GM18870 (cell line): ENCODE measurements around the gene EPB41L2.
A peak's percentile ranks its signal among the peaks of the same experiment; 100 is the strongest.
"Not testable (repeated sequence)": the region's sequence is repeated elsewhere in the genome, so short reads cannot be mapped to it uniquely, and the experiment has no call there.

ENCODE experiments used
- ATAC-seq: cut with Tn5 transposase; IDR thresholded peaks from one replicate; pipeline ENCODE4 v1.9.1; 2021; ENCODE audit warnings: moderate library complexity; ENCODE audit not compliant: unreplicated experiment

The EPB41L2 gene

DNA sequence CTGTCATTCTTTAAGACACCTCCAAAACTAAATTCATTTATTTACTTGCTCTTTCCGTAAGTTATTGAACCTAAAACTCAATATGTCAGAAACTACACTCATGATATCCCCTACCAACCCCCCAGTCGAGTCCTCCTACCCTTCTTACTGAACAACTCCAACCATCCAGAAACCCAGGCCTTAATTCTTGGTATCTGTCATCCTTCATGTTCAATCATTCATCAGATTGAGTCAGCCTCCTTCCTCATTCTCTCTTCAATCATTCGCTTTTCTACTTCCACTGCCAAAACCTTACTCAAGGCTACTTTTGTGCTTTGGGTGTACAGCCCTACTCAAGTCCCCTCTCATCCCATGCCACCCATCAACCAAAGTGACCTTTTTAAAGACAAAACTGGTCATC lies 140.1 kb downstream of the EPB41L2 start:
- no peak for ATAC-seq

DNA sequence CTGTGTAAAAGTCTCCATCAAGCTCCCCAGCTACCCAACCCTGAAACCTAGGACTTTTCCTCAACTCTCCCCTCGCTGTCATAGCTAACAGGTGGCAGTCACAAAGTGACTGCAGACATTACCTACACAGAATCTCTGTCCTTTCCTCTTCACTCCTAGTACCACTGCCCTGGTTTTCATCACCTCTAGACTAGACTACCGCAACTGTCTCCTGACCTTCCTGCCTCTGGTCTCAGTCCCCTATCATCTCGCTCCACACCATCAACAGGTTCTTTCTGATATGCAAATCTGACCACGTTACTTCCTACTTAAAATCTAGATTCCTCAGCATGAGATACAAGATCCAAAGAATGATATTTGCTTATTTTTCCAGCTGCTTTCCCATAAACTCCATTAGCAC lies 142.1 kb downstream of the EPB41L2 start:
- ATAC-seq = no peak

DNA sequence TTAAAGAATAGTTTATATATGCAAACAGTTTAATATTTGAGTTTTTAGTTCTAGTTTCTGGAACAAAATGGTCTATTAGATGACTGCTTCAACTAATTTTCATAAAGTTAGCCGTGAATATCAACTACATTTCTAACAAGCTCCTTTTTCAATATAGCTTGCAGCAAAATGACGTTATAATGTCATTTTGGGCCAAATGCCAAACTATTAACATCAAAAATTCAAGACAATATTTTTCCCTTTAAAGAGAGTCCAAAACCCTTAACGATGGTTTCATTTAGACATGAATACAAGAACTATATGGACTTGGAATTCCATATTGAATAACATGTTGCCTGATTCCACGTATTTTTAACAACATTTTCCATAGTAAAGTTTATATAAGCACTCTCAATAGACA lies 144.9 kb downstream of the EPB41L2 start:
- ATAC-seq = no peak

DNA sequence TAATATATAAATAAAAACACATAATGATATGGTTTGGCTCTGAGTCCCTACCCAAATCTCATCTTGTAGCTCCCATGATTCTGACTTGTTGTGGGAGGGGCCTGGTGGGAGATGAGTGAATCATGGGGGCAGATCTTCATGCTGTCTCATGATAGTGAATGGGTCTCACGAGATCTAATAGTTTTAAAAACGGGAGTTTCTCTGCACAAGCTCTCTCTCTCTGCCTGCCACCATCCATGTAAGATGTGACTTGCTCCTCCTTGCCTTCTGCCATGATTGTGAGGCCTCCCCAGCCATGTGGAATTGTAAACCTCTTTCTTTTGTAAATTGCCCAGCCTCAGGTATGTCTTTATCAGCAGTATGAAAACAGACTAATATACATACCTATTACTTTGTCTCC lies 147.4 kb downstream of the EPB41L2 start:
- ATAC-seq = not testable (repeated sequence)

DNA sequence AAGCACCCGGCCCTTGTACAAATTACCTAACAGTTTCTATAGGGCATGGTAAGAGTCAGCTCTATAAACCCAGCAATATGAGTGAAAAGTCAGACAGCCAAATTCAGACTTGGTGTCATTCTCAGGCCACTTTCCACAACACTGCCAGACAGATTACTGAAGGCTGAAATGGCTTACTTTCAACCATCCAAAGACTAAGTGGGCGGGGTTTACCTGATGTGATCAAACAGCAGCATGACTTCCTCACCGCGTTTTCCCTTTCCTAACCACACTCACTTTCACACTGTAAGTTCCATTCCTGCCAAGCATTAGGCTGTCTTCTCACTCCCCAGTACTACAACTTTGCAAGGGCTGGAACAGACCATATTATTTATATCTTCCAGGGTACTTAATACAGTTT lies 149.9 kb downstream of the EPB41L2 start:
- ATAC-seq = peak; percentile 89

DNA sequence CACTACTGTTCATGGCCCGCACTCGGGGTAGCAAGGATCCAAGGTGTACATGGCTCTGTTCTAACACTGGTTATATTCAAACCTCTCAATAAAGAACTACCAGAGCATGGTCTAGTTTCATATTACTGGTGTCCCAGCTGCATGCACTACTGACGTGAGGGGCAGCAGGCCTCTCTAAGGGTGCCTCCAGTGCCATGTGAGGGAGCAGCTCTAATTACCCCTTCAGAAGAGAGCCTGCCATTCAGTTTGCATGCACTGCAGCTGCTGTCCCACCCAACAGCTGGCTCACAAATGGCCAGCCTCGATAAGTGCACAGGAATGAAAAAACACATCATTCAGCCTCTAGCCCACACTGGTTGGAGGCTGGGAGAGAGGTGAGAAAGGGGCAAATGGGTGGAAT lies 150.6 kb downstream of the EPB41L2 start:
- ATAC-seq = no peak

DNA sequence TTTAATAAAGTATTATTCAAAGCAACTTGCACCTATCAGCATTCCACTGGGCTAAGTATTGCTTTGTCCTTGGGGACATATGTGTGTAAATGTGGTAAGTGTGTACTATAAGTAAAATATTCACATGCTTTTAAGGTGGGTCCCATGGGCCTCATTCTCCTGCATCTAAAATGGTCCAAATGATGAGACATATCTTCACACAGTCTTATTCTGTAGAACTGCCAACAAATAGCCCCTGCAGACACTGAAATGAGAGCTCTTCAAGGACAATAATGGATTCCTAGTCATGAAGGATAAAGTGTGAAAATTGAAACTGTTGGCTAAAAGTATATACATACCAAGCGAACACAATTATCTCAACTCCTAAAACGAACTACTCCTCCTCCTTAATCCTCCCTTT lies 154.1 kb downstream of the EPB41L2 start:
- no peak for ATAC-seq

DNA sequence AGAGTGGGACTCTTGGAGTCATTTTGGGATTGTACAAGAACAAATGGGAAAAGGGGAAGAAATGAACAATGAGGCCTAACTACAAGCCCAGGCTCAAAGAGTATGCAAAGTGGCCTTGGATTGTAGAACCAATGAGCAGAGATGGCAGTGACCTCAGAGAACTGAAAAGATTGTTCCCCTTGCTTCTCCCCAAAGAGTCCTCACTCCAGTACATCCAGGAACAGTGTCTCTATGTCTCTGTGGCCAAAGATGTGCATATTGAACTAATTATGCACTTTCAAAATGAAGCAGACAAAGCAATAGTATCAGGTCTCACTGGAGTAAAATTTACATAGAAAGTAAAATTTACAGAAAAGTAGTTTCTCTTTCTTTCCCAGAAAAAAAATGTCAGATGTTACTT lies 154.9 kb downstream of the EPB41L2 start:
- ATAC-seq = peak; percentile 71

DNA sequence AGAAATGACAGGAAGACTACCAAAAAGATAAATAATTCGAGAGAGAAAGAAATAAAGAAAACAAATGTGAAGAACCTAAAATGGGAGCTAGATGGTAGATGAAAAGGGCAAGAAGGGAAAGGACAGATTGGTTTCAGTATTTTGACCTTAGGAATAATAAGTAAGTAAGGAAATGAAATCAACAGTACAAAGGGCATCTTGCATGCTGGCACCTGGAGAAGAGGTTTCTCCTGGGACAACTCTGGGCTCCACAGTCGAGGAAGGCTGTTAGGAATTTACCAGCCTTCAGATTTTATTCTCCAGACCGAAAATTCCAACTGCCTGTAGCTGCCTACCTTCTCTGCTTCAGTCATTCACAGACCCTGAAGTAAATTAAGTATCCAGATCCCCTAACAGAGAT lies 155.4 kb downstream of the EPB41L2 start:
- no peak for ATAC-seq

DNA sequence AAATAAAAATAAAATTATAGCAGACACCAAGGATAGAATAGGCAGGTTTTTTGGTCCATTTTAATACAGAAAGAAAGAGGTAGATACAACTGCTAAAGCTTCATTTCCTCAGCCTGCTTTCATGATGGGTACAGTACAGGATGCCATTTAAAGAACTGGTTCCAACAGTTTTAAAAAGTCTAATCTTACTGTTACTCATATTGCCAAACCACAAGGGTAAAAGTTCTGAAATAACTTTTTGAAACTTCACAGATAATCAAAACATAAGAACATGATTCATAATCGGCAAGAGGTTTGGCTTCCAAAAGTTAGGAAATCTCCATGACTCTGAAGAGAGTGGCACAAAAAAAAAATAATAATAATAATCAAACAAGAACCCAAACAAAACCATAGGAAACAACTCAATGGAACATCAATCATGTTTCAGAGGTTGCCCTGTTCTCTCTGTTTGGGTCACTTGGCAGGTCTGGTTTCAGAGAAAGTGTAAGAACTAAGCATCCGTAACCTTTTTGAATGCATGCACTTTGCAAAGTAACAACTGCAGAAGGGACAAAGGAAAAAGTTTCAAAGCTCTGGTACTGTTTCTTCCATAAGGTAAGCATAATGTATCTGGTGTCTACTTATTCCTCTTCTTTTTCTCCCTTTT lies 156.2 kb downstream of the EPB41L2 start:
- no peak for ATAC-seq

DNA sequence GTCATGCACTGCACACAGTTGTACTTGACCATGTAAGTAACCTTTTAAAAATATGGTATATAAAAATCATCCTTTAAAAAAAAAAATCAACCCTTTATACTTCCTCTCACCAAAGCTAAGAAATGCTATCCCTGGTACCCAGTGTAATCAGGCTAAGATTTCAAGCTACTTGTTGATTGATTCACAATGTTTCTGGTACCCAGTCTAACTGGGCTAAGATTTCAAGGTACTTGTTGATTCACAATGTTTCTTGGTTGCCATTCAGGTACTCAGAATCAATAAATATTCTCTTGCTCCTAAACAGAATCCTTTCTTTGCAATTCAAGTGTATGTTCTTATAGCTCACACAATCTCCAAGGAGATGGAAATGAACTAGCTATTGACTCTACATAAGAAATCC lies 159.4 kb downstream of the EPB41L2 start:
- no peak for ATAC-seq

DNA sequence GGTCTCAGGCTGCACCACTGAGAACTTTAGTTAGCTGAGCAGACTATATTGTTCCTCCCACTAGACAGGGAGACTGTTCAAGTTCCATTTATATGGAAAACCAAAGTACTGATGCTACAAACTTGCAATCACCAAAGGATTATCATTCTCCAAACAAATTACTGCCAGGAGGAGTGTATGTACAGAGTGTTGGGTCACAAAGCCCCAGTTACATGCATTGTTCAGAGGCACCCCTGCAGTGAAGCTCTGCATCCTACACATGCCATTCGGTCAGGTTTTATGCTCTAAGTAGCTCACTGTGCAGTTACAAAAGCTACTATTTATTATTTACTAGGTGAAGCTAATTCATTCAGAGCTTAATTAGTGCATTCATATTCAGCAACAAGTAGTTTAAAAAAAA lies 160.0 kb downstream of the EPB41L2 start:
- no peak for ATAC-seq

DNA sequence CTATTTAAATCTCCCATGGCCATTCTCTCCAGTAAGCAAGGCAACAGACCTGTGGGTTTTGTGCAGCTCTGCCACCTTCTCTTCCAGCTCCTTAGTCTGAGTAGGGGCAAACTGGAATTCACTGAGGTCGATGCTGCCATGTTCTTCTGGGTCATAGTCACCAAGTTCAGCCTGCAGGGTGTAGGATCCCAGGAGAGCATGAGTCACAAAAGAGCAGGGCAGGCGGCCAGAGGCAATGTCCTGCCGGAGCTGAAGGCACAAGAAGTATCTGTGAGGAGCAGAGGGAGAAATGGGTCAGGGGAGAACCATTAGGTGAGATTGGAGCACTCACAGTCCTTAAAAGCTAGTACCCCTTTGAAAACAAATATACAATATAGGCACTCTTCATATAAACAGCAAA lies 162.1 kb downstream of the EPB41L2 start:
- no peak for ATAC-seq

DNA sequence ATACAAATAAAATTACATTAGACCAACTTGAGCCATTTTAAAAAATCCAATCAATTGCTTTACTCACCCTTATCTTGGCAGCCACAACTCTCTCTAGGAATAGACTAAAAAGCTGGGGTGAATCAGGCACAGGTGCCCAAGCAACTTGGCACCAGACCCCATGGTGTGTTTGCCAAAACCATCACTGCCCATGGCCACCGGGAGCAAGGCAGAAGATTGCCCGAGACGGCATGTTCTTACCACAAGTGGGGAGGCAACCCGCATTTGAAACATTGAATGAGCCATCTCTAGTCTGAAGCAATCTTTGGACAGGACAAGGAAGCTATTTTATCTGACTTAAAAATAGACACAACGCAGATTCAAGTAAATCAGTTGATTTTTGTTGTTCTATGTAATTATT lies 166.8 kb downstream of the EPB41L2 start:
- ATAC-seq = no peak

DNA sequence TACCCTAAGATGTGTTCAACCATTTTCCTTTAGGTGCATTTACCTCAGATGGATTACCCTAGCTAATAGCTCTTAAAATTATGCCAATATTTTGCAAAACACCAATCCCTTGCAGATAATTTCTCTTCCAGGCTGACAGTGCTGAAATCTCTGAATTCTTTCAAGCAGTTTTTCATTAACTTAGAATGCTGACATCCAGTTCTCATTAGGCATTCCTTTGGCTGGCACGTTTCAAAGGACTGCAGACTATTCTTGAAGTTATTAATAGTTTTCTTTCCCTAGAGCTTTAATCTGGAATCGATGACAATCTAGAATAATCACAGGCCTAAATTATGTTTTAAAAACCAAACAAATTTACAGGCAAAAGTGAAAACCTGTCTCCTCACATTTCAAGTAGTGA lies 167.5 kb downstream of the EPB41L2 start:
- ATAC-seq = no peak

DNA sequence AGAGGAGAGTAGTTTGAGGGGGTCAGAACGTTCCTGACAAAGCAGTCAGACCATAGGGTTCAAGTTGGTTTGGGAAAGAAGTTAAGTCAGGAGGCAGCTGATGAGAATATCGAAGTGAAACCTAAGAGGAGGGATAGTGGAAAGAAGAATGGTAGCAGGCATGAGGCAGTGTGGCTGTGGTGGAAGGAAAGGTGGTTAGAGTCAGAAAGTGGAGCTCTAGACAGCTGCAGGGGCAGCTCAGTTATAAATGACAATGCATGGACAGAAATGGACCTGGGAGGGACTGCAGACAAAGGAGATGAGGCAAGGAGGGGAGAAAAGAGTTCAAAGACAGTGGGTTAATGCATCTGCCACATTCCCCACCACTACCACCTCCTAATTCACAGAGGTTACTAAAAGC lies 169.3 kb downstream of the EPB41L2 start:
- no peak for ATAC-seq

DNA sequence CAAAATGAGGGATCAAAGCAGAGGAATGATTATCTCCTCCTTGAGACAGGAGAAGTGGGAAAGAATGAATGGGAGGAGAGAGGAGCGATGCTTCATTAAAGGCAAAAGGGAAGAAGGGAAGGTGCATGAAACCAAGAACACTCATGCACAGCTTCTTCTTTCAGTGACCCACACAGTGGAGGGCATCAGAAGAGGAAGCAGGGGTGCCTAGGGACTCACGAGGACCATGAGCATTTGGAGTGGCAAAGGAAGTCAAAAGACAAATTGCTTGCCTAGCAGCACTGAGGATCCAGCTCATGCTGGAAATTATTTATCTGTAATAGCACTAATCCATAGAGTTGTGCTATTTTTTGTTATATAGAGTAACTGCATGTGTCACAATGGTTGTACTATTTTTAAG lies 169.8 kb downstream of the EPB41L2 start:
- no peak for ATAC-seq

DNA sequence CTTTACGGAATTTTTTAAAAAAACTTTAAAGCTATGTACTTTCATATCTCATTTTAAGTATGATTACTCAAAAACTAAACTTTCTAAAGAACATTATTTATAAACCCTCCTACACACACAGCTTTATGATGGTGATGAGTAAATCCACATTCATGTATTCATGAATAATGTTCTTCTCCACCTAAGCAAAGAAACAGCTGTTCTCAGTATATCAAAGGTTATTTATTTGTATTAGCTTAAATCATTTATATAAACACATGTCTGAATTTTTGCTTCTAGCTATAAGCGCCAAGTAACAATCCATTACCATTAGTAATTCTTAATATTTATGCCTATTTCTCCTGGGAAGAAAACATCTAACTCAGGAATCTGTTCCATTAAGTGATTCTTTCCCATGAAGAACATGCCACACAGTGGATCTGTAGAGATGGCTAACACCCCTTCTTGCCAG lies 172.5 kb downstream of the EPB41L2 start:
- ATAC-seq = no peak

DNA sequence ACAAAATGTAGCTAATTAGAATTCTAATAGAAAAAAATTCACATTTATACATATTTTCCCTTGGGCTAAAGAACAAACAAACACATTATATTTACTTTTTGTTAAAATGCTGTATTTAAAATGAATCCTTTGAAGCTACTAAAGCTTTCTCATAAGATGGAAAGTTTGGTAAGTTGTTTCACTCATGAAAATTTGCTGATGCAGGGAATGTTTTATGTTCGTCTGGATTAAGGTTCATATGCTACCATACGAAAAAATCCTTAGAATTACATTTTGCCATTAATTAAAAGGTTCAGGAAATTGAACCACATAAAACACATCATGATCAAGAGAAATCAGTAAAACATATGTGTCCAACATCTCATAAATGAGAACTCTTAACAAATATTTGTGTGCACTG lies 173.6 kb downstream of the EPB41L2 start:
- no peak for ATAC-seq

DNA sequence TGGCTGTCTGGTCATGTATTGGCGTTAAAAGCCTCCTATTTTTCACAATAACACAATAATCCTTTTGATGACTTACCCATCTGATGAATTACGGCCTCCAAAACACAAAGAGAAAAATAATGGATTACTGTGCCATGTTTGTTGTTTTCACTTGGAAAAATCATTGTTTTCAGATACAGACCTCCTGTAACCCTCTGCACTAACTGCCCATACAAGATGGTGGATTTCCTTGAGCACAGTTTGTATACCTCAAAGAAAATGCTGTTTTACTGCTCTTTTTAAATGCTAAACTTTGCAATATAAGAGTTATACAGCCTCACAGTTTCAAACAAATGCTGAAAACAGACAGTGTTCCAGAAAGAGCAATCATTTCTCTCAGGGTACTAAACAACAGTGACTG lies 174.8 kb downstream of the EPB41L2 start:
- no peak for ATAC-seq

DNA sequence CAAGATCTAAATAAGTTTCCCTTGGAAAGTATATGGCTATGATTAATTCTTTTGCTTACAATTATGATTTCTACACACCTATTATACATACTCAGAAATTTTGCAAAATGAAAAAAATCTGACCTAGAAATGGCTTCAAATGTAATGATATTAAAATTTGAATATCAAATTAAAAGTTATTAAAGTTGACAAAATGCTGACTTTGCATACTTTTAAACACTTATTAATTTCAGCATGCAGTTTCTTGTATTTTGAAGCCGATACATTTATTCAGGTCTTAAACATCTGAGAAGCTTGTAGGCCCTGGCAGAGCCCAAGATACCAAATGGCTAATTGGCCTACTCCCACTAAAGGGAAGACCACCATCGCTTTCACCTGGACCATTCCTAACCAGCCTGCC lies 176.1 kb downstream of the EPB41L2 start:
- ATAC-seq = no peak

DNA sequence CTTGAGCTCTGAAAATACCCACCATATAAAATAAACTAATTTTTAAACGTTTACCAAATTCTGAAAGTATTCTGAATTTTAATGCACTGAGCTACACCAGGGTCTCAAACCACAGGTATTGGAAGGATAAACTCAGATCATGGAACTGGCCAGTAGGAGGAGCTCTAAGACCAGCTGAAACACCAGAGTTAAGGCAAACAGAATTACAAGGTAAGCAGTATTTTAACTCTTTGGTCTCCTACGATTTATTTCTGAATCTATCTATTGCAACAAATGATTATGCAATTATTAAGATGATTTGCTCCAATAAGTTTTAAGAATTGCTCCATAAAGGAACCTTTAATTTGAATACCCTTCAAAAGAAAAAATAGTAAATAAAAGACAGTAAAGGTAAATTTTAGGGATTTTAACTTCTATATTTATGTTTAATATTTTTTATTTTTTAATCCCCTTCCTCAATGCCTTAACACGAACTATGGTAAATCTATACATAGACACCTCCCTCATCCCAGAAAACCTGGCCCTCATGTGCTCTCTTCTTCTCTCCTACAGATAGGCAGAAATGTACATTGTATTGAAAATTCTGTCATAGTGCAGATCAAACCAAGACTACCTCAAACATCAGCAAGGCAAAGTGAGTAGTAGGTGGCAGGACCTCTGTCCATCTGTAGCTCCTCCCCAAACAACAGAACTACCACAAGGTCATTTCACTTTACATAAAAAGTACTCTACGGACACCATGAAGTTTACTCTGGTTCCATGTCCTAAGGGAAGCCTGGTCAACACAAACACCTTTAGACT lies 177.5 kb downstream of the EPB41L2 start:
- peak; percentile 88 for ATAC-seq

DNA sequence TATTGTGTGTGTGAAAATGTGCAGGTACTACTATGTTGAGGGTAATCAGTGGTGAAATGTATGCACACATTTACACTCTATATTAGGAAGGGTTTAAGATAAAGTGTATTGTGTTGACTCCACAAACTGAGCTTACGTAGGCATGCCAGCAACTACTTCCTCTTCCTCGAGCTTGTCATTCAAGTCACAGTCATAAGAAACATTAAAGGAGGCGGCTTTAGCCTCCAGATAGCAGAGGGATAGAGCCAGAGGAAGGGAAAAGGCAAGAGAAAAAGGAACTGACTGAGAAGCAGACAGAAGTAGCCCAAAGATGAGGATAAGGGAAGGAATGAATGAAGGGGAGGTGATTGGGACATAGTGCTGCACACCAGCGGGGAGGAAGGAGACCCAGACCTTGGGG lies 180.7 kb downstream of the EPB41L2 start:
- no peak for ATAC-seq
